ENCODE data around the gene SHISAL1. TPM values are rescaled to one million over a fixed set of nuclear protein-coding genes. Genes with fewer than 3 reads are reported as not detected.

The SHISAL1 gene
- total RNA-seq, 1 donor from 2014 or later, result 0.58 TPM

- no peak for DNase-seq (ENCODE audit: low spot score in 2 of 2, unreplicated experiment in 2 of 2)
- Mint-ChIP-seq H3K4me3 (no peak overlapping the region), H3K36me3 (no peaks in the 10 kb centered on the region), H3K4me1 (peaks cover 8% of the 10 kb centered on the region), H3K9me3 (no peaks in the 10 kb centered on the region), H3K27me3 (ENCODE audit: low read depth) (peaks cover 35% of the 10 kb centered on the region), H3K27ac (no peak overlapping the region)
- no peak for TF ChIP-seq CTCF (IDR thresholded peaks at IDR 0.05; ENCODE audit: unreplicated experiment)
Observed at GRCh38 chr22:44348971-44349560, 36.3 kb upstream of the SHISAL1 start.

- Mint-ChIP-seq H3K9me3 (no peaks in the 10 kb centered on the region), H3K4me1 (peaks cover 8% of the 10 kb centered on the region), H3K36me3 (no peaks in the 10 kb centered on the region), H3K27ac (no peak overlapping the region), H3K27me3 (ENCODE audit: low read depth) (peaks cover 42% of the 10 kb centered on the region), H3K4me3 (no peak overlapping the region)
- DNase-seq (ENCODE audit: low spot score in 2 of 2, unreplicated experiment in 2 of 2), result no peak
- TF ChIP-seq CTCF (IDR thresholded peaks at IDR 0.05; ENCODE audit: unreplicated experiment), result no peak
Observed at GRCh38 chr22:44347549-44347948, 34.8 kb upstream of the SHISAL1 start.

- no peak for DNase-seq (ENCODE audit: low spot score in 2 of 2, unreplicated experiment in 2 of 2)
- H3K4me1 Mint-ChIP-seq, result peaks cover 7% of the 10 kb centered on the region
- H3K4me3 Mint-ChIP-seq, result no peak overlapping the region
- H3K36me3 Mint-ChIP-seq, result no peaks in the 10 kb centered on the region
- H3K9me3 Mint-ChIP-seq, result no peaks in the 10 kb centered on the region
- TF ChIP-seq CTCF (IDR thresholded peaks at IDR 0.05; ENCODE audit: unreplicated experiment), result no peak
- H3K27ac Mint-ChIP-seq, result no peak overlapping the region
- peaks cover 42% of the 10 kb centered on the region for H3K27me3 Mint-ChIP-seq (ENCODE audit: low read depth)
Observed at GRCh38 chr22:44347080-44347479, 34.3 kb upstream of the SHISAL1 start.

GRCh38 chr22:44345872-44346271 is 33.1 kb upstream of the SHISAL1 start:
- Mint-ChIP-seq H3K36me3 (no peaks in the 10 kb centered on the region), H3K4me3 (no peak overlapping the region), H3K27me3 (ENCODE audit: low read depth) (peaks cover 42% of the 10 kb centered on the region), H3K4me1 (peaks cover 6% of the 10 kb centered on the region), H3K9me3 (no peaks in the 10 kb centered on the region), H3K27ac (no peak overlapping the region)
- no peak for TF ChIP-seq CTCF (IDR thresholded peaks at IDR 0.05; ENCODE audit: unreplicated experiment)
- DNase-seq (ENCODE audit: low spot score in 2 of 2, unreplicated experiment in 2 of 2), result no peak

GRCh38 chr22:44344407-44344806 is 31.7 kb upstream of the SHISAL1 start:
- Mint-ChIP-seq H3K36me3 (no peaks in the 10 kb centered on the region), H3K27me3 (ENCODE audit: low read depth) (peaks cover 43% of the 10 kb centered on the region), H3K4me1 (peaks cover 6% of the 10 kb centered on the region), H3K9me3 (no peaks in the 10 kb centered on the region), H3K27ac (no peak overlapping the region), H3K4me3 (no peak overlapping the region)
- TF ChIP-seq CTCF (IDR thresholded peaks at IDR 0.05; ENCODE audit: unreplicated experiment), result no peak
- DNase-seq (ENCODE audit: low spot score in 2 of 2, unreplicated experiment in 2 of 2), result no peak

All from mesothelial cell of epicardium (in vitro differentiated cells).